Skin of body (tissue), 2 donors: ENCODE results near the gene AHRR. TPM values are rescaled to one million over a fixed set of nuclear protein-coding genes. Genes with fewer than 3 reads are reported as not detected.
"Not testable (repeated sequence)": the region's sequence is repeated elsewhere in the genome, so short reads cannot be mapped to it uniquely, and the experiment has no call there.

ENCODE experiments used
- DNase-seq: peaks from one replicate; lab custom pipeline; 2025; lab: John Stamatoyannopoulos, UW
- total RNA-seq: library from RNA; depleted of rRNA; stranded (reverse); fragments of >200 nt; gene quantifications from one replicate; pipeline ENCODE4 v1.2.3, GENCODE V29; 2014

AHRR gene
- total RNA-seq, 1 donor from 2014 or later, result 11.9 TPM

DNA sequence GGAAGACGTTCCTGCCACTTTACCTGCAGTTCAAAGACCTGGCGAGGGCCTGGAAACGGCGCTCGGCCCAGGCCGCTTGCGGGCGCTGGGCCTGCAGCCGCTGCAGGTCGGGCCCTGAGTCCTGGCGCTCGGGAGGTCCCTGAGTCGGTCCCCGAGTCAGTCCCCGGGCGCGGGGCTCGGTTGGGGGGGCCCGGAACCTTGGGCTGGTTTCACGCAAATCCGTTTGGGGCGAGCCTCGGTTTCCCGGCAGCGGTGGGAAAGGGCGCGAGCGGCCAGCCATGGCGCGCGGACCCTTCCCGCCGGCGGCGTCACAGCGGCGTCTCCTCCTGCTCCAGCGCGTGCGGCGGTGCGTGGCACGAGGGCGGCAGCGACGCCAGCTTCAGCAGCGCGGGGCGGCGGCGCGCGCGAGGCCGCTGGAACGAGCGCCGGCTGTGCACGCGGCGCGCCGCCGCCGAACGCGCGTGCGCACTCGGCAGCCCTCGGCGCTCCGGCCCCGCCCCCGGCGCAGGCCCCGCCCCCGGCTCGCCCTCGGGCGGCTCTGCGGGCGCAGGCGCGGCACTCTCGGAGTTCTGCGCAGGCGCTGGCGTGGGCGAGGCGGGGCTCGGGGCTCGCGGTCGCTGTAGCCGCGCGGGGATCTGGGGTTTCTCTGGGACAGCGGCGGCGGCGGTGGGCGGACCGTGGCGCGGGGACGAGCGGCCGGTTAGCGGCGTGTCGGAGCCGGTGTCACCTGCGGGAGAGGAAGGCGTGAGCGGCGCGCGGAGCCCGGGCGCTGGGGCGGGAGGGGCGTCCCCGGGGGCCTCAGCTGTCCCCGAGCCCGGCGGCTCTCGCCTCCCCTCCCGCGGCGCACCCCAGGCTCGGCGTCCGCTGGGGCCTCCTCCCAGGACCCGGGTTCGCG, 151.4 kb downstream of the AHRR start:
- DNase-seq, result peak; percentile 75

DNA sequence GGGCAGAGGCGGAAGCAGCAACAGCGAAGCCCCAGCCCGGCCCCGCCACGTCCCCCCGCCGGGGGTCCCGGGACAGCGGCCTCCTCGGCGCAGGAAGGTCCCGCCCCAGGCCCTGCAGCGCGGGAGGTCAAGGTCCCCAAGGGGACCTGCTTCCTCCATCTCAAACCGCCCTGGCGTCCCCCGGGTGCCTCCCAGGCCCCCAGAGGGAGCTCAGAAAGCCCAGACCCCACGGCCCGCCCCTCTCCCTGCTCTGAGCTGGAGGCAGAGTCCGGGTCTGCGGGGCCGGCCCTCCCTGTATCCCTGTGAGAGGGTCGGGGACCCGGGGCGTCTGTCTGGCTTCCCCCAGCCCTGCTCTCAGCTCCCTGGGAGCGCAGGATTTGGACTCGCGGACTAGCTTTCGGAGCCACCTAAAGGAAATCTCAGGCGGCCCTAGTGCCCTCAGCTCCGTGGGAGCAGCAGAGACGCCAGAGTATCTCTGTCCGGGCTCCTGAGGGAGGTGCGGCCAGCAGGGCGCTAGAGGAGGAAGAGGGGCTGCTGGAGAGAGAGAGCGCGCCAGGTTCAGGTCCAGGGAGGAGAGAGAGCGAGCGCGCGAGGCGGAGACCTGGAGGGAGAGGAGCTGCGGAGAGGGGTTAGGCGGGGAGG, 152.2 kb downstream of the AHRR start:
- no peak for DNase-seq

- not testable (repeated sequence) for DNase-seq
Measured at GRCh38 chr5:474232-474839, 152.8 kb downstream of the AHRR start.

GRCh38 chr5:474840-475661, 153.5 kb downstream of the AHRR start:
- DNase-seq, result no peak

DNA sequence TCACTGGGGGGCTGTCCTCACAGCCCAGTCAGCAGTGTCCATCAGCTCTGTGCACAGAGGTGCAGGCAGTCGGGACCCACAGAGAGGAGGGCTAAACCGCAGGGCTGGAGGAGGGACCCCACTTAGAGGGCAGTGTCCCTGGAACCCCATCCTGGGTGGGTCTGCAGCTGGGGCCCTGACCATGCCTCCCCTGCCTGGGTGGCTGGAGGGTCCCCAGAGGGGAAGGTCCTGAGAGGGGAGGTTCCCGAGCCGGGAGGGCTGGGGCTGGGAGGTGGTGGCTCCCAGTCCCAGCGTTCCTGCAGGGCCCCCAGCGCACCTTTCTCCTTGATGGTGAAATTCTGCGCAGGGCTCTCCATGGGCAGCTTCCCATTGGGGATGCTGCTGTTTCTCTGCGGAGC, 154.2 kb downstream of the AHRR start:
- no peak for DNase-seq

DNA sequence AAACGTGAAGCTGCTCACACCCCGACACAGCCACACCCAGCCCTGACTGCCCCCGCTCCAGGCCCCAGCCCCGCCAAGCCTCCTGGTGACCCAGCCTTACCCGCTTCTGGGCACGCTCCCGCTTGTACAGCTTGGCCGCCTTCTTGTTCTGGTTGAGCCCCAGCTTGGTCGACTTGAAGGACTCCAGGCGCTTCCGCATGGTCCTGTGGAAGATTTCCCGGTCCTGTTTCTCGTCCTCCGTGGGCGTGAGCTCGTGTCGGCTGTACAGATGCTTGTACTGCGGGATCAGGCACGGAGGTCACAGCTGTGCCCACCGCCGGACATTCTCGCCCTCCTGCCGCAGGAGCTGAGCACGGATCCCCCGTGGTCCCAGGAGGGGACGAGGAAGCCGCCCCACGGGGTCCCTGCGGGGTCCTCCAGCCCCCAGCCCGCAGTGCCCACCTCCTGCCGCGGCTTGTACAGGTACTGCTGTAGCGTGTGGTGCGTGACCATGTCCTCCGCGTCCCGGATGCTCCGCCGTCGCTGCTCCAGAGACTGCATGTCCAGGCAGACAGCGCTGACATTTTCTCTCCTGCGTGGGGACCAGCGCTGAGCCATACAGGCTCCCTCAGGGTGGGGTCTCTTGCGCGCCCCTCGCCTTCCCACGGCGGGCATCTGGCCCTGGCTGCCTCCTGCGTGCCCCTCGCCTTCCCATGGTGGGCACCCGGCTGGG, 154.7 kb downstream of the AHRR start:
- DNase-seq, result no peak

- no peak for DNase-seq
Measured at GRCh38 chr5:476814-477175, 155.3 kb downstream of the AHRR start.

DNA sequence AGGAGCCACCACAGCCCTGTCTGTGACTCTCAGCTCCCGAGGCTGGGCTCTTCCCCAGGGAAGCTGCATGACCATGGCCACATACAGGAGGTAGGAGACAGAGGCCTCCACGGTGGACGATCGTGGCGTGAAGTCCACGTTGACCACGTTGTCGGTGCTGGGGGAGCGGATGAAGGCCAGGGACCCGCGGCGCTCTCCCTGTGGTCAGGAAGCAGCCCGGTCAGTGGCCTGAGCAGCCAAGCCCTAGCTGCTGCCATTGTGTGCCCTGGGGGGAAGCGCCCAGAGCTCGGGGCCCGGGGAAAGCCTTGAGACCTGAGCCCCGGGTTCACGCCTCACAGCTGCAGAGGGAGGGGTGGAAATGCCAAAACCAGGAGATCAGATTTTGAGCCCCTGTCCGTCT, 155.7 kb downstream of the AHRR start:
- DNase-seq, result no peak

DNA sequence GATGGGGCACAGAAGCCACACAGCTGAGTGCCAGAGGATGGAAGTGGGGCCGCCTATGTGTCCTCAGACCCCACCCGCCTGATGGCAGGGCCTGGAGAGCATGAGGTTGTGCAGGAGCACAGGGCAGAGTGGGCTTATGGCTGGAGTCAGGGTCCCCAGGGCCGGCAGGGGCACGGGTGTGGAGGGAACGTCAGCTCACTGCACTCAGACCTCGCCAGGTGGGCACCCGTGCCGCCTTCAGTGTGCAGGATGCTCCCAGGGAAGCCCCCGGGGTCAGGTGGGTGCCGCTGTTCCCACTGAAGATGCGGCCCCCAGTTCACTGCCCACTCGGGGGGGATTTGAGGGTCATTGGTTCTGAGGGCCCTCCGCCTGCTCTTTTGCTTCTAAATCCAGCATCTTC, 156.4 kb downstream of the AHRR start:
- no peak for DNase-seq

DNA sequence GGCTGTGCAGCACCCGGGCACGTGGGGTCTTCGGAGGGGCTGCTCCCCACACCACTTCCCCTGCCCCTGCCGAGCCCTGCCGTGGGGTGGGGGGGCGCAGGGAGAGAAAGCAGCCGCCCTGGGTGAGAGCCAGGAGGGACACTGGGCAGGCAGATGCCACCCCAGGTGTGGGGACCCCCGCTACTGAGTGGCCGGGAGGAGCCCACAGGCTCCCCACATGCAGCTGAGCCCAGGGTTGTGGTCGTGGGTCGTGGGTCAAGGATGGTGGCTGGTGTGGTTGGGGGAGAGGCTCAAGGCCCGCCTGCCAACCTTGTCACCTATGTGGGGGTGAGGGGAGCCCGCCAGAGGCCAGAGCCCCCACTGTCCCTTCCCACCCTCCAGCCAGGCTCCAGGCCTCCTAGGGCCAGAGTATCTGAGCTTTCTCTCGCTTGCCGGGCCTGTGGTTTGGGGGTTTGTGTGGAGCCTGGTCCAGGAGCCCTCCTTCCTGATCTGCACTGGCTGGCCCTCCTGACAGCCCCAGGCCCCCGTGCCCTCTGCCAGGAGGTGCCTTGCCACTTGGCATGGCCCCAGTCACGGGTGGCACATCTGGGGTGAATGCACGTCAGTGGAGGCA, 157.0 kb downstream of the AHRR start:
- DNase-seq, result no peak

- no peak for DNase-seq
Measured at GRCh38 chr5:478982-479535, 157.5 kb downstream of the AHRR start.

GRCh38 chr5:479566-480319, 158.2 kb downstream of the AHRR start:
- no peak for DNase-seq

DNA sequence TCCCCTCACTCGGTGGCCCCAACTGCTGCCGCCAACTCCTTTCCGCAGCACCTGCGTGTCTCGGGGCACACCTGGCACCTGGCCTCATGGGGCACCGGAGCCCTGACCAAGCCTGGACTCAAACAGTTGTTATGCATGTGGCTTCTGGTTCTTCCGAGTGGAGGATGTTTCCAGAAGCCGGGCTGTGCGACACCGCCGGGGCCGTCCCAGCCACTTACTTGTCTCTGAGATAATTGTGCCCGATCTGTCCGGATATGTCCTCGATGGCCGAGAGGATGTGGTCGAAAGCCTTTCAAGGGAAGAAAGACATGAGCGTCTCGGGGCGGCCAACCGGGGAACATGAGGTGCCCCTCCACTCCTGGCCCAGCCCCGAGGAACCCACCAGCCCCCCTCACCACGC, 159.8 kb downstream of the AHRR start:
- no peak for DNase-seq

DNA sequence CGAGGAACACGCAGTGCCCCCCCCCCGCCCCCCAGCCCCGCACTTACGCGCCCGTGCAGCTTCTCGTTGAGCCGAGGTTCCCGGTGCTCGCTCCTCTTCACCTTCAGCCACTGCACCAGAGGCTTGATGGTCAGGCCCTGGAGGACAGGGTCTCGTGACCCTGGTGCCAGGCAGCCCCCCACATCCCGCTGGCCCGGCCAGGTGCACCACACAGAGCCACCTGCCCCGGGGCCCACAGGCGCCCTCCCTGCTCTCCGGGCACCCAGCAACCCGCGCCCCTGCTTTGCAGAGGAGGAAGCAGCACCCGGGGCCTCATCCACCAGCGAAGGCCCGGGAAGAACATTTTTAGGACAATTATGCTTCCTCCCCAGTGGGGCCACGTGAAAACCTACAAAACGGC, 160.5 kb downstream of the AHRR start:
- no peak for DNase-seq

DNA sequence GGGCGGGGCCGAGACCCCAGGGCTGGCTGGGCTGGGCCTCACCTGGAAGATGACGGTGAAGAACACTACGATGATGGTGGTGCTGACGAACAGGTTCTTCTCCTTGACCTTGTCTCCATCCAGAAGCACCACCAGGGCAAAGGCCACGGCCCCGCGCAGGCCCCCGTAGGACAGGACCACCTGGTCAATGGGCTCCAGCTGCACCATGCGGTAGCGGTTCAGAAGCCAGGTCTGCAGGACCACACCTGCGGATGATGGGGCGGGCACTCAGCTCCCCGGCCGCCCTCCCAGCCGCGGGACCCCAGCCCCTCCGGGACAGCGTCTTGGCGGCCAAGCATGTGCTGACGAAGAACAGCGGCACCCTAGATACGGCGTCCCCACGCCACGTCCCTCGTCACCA, 161.0 kb downstream of the AHRR start:
- no peak for DNase-seq

DNA sequence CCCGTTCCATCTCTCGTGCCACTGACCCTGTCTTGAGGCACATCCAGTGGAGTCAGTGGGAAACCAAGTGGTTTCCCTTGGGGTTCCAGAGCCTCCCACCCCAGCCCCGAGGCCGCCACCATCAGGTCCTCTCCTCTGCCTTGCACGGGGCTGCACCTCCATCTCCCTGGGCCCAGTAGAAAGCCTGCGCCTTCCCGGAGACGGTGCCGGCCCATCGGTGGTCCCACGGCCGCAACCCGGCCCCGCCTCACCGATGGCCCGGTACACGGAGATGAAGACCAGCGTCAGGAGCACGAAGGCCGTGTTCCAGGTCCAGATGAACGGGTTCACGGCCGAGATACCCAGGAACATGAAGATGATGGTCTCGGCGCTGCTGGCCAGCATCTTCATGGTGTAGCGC, 161.5 kb downstream of the AHRR start:
- no peak for DNase-seq

GRCh38 chr5:483434-484140, 162.1 kb downstream of the AHRR start:
- no peak for DNase-seq

- no peak for DNase-seq
Measured at GRCh38 chr5:484556-484955, 163.0 kb downstream of the AHRR start.
